IMR-90 (cell line): ENCODE results near the gene DUS4L. TPM values are rescaled to one million over a fixed set of nuclear protein-coding genes. Genes with fewer than 3 reads are reported as not detected.

Experiments
- ATAC-seq: fragments of 200-7000 bp; cut with Tn5 transposase; 2 replicates; pipeline ENCODE4 v1.9.1; 2020; ENCODE audit warnings: low read depth, mild to moderate bottlenecking, moderate library complexity
- BruUV-seq: library from RNA; stranded (reverse); fragments of 400-500 nt; replicated peaks from 2 replicates; lab custom pipeline; 2021; lab: Mats Ljungman, UMichigan
- CTCF ChIA-PET: fragments of 300-600 bp; formaldehyde crosslinking; extraction: SDS; loops from one replicate; lab custom pipeline; 2021; ENCODE audit warnings: antibody characterized with exemption; lab: Yijun Ruan, JAX
- POLR2A ChIA-PET: fragments of 300-600 bp; sonication (Branson Sonifier 250); formaldehyde crosslinking; loops from one replicate; lab custom pipeline; 2022; ENCODE audit warnings: antibody characterized with exemption; ENCODE audit not compliant: unreplicated experiment; lab: Charles Lee
- DNase-seq: peaks from one replicate; pipeline ENCODE4 v3.0.0; 2013
- H2AFZ ChIP-seq: replicated peaks from 2 replicates; pipeline ENCODE3; 2013; ENCODE audit warnings: low read length, mild to moderate bottlenecking; ENCODE audit not compliant: poor library complexity
- H2AK5ac ChIP-seq: 2 replicates; pipeline ENCODE4 v1.6.1; 2013; ENCODE audit warnings: low read depth, low read length, inconsistent platforms
- H2AK9ac ChIP-seq: replicated peaks from 2 replicates; pipeline ENCODE3; 2013; ENCODE audit warnings: mild to moderate bottlenecking, low read depth, low read length, moderate library complexity; ENCODE audit not compliant: poor library complexity
- H2BK120ac ChIP-seq: 2 replicates; pipeline ENCODE4 v1.6.1; 2013; ENCODE audit warnings: low read depth, low read length, inconsistent platforms
- H2BK15ac ChIP-seq: 3 replicates; pipeline ENCODE4 v1.6.1; 2013; ENCODE audit warnings: low read depth, low read length, inconsistent platforms
- H2BK20ac ChIP-seq: 2 replicates; pipeline ENCODE4 v1.6.1; 2013; ENCODE audit warnings: low read depth, mild to moderate bottlenecking, inconsistent platforms, low read length, moderate library complexity
- H2BK5ac ChIP-seq: 2 replicates; pipeline ENCODE4 v1.6.1; 2013; ENCODE audit warnings: mild to moderate bottlenecking, low read depth, low read length, inconsistent platforms; ENCODE audit not compliant: poor library complexity, severe bottlenecking
- H3K14ac ChIP-seq: replicated peaks from 2 replicates; pipeline ENCODE4 v1.6.1; 2013; ENCODE audit warnings: low read depth, low read length, inconsistent platforms
- H3K18ac ChIP-seq: 2 replicates; pipeline ENCODE4 v1.6.1; 2013; ENCODE audit warnings: low read depth, low read length, control low read depth
- H3K23ac ChIP-seq: 2 replicates; pipeline ENCODE4 v1.6.1; 2013; ENCODE audit warnings: low read depth, low read length, inconsistent platforms
- H3K27ac ChIP-seq: 2 replicates; pipeline ENCODE4 v1.5.1; 2013; ENCODE audit warnings: mild to moderate bottlenecking, control low read depth, low read length; ENCODE audit not compliant: insufficient read depth
- H3K27me3 ChIP-seq: 2 replicates; pipeline ENCODE4 v1.6.1; 2013; ENCODE audit warnings: low read length; ENCODE audit not compliant: control insufficient read depth, insufficient read depth
- H3K36me3 ChIP-seq: 2 replicates; pipeline ENCODE4 v1.6.1; 2013; ENCODE audit warnings: low read length, mixed read lengths; ENCODE audit not compliant: control insufficient read depth, insufficient read depth
- H3K4ac ChIP-seq: 2 replicates; pipeline ENCODE4 v1.6.1; 2013; ENCODE audit warnings: low read depth, low read length, inconsistent platforms
- H3K4me1 ChIP-seq: 2 replicates; pipeline ENCODE4 v1.6.1; 2013; ENCODE audit warnings: low read length, mixed read lengths; ENCODE audit not compliant: control insufficient read depth, insufficient read depth
- H3K4me2 ChIP-seq: 2 replicates; pipeline ENCODE4 v1.6.1; 2013; ENCODE audit warnings: low read depth, mild to moderate bottlenecking, control low read depth, low read length, moderate library complexity
- H3K4me3 ChIP-seq: 2 replicates; pipeline ENCODE4 v1.5.1; 2013; ENCODE audit warnings: low read depth, mild to moderate bottlenecking, control low read depth, low read length, moderate library complexity; ENCODE audit not compliant: insufficient read depth
- H3K56ac ChIP-seq: 2 replicates; pipeline ENCODE4 v1.6.1; 2013; ENCODE audit warnings: low read length, inconsistent platforms; ENCODE audit not compliant: insufficient read depth; ENCODE audit errors: extremely low read depth
- H3K79me1 ChIP-seq, 2 experiments: 2 replicates each; pipeline ENCODE4 v1.6.1; 2013; ENCODE audit warnings: low read length in 2 of 2, inconsistent platforms in 1 of 2, low read depth in 1 of 2
- H3K9ac ChIP-seq: 2 replicates; pipeline ENCODE4 v1.6.1; 2013; ENCODE audit warnings: low read depth, low read length, control low read depth
- H3K9me1 ChIP-seq: 2 replicates; pipeline ENCODE4 v1.6.1; 2013; ENCODE audit warnings: low read length, inconsistent platforms; ENCODE audit not compliant: insufficient read depth
- H3K9me3 ChIP-seq: 2 replicates; pipeline ENCODE4 v1.6.1; 2013; ENCODE audit warnings: low read length; ENCODE audit not compliant: control insufficient read depth, insufficient read depth
- H4K20me1 ChIP-seq: 2 replicates; pipeline ENCODE4 v1.6.1; 2013; ENCODE audit warnings: low read length, inconsistent platforms; ENCODE audit not compliant: insufficient read depth
- H4K5ac ChIP-seq: 2 replicates; pipeline ENCODE4 v1.6.1; 2013; ENCODE audit warnings: mild to moderate bottlenecking, low read depth, low read length, control low read depth
- H4K8ac ChIP-seq, 2 experiments: 2 replicates each; pipeline ENCODE4 v1.6.1; 2013; ENCODE audit warnings: low read depth in 2 of 2, low read length in 2 of 2, control low read depth in 1 of 2, inconsistent platforms in 1 of 2
- H4K91ac ChIP-seq: 2 replicates; pipeline ENCODE4 v1.6.1; 2013; ENCODE audit warnings: low read depth, low read length, inconsistent platforms; ENCODE audit not compliant: insufficient read depth
- FOS ChIP-seq: fragments of 150-350 bp; IDR thresholded peaks from 2 replicates; pipeline ENCODE4 v1.6.1; 2016; ENCODE audit warnings: low read depth, low read length
- MAFK ChIP-seq: IDR thresholded peaks from 2 replicates; pipeline ENCODE4 v1.6.1; 2012; ENCODE audit warnings: low read depth, low read length, improper control_type of control experiment
- dilution Hi-C: fragments of 300-500 bp; cut with HindIII; formaldehyde crosslinking; loops from one replicate; pipeline ENCODE4 v1.14.3; 2018; ENCODE audit warnings: low sequenced_read_pairs; ENCODE audit not compliant: unreplicated experiment
- in situ Hi-C: fragments of 300-500 bp; cut with MboI; formaldehyde crosslinking; loops from 3 replicates; pipeline ENCODE4 v1.14.3; 2019; ENCODE audit warnings: low sequenced_read_pairs, inconsistent platforms, mixed read lengths
- intact Hi-C: fragments of 100-400 bp; cut with micrococcal nuclease; formaldehyde crosslinking; loops from 2 replicates; pipeline ENCODE4 v1.10.0; 2022
- polyA plus RNA-seq, 3 experiments: library from polyadenylated mRNA; depleted of rRNA; stranded (reverse); fragments of >200 nt; gene quantifications; 2 replicates each; pipeline ENCODE4 v1.2.3, GENCODE V29; 2012; ENCODE audit warnings: low replicate concordance in 1 of 3
- total RNA-seq: library from RNA; depleted of rRNA; stranded (reverse); fragments of >200 nt; gene quantifications from 2 replicates; pipeline ENCODE4 v1.2.3, GENCODE V29; 2012

Gene DUS4L
- total and polyA plus RNA-seq, 2 of the 4 experiments (the other 2 are of a cell fraction), result 4.2 to 6.6 TPM

GRCh38 chr7:107528461-107528860 is 35.3 kb upstream of the DUS4L start:
- Histone ChIP-seq H3K27me3 (no peaks in the 10 kb centered on the region), H3K4me3 (no peak overlapping the region), H2BK15ac (no peak overlapping the region), H2BK20ac (no peak overlapping the region), H3K27ac (no peak overlapping the region), H2BK5ac (no peak overlapping the region), H4K91ac (no peak overlapping the region), H4K5ac (no peak overlapping the region), H3K9me3 (no peaks in the 10 kb centered on the region), H3K79me1 (peaks cover 18 to 28% of the 10 kb centered on the region in 2 experiments), H3K4ac (no peak overlapping the region), H2BK120ac (no peak overlapping the region), H3K9me1 (peaks cover 8% of the 10 kb centered on the region; the same call in 1 of the 2 replicates), H3K9ac (no peak overlapping the region), H3K36me3 (peaks cover 2% of the 10 kb centered on the region), H3K18ac (no peak overlapping the region), H2AFZ (no peak overlapping the region), H4K20me1 (no peaks in the 10 kb centered on the region; the same call in none of the 2 replicates), H2AK5ac (no peak overlapping the region), H4K8ac (peak overlapping the region in 1 of 2 experiments; percentile 49; a peak in 1 of 4 replicates), H3K14ac (0 out of 2 replicates have a peak overlapping the region, but pooled peaks have one; percentile 32), H3K23ac (no peak overlapping the region), H3K4me2 (no peak overlapping the region), H3K56ac (no peak overlapping the region), H2AK9ac (no peak overlapping the region), H3K4me1 (no peaks in the 10 kb centered on the region; the same call in 1 of the 2 replicates)
- ATAC-seq, result peak; percentile 97
- TF ChIP-seq FOS (0 out of 2 replicates have a peak, but pooled peaks have one; percentile 7), MAFK (no peak)
- intact Hi-C loops, result no loop called here
- BruUV-seq, result no TSS peak
- dilution Hi-C loops, result no loop called here
- in situ Hi-C loops, result no loop called here
- CTCF ChIA-PET, result interaction anchor here (0.5 kb wide), 1 partner anchor 1140 kb away, joined by 6 read pairs; no protein-coding TSS in a partner anchor
- POLR2A ChIA-PET, result no interaction called here
- DNase-seq, result peak; percentile 82
